B cell (primary cell): ENCODE measurements around the gene YJEFN3. TPM values are rescaled to one million over a fixed set of nuclear protein-coding genes. Genes with fewer than 3 reads are reported as not detected.

Source experiments
- ATAC-seq: fragments of 200-7000 bp; cut with Tn5 transposase; one replicate; pipeline ENCODE4 v1.10.0; 2021; ENCODE audit warnings: low read depth, mild to moderate bottlenecking, moderate number of reproducible peaks, moderate library complexity
- CTCF ChIA-PET: fragments of 350-600 bp; sonication (Branson Sonifier 250); formaldehyde crosslinking; loops from one replicate; lab custom pipeline; 2021; ENCODE audit warnings: antibody characterized with exemption, inconsistent platforms; lab: Charles Lee
- POLR2A ChIA-PET: fragments of 350-600 bp; sonication (Branson Sonifier 250); formaldehyde crosslinking; loops from one replicate; lab custom pipeline; 2021; ENCODE audit warnings: antibody characterized with exemption; lab: Charles Lee
- DNase-seq: peaks from one replicate; pipeline ENCODE4 v3.0.0; 2013
- H2AFZ ChIP-seq: 2 replicates; pipeline ENCODE4 v1.6.1; 2012; ENCODE audit warnings: mild to moderate bottlenecking, low read depth, low read length; ENCODE audit not compliant: insufficient read depth, poor library complexity, severe bottlenecking
- H3K27ac ChIP-seq, 2 donors: 1 replicate in 1 of 2; 2 replicates in 1 of 2; pipeline ENCODE4 v1.5.1; 2012 to 2013; ENCODE audit warnings: low read length in 2 of 2, mild to moderate bottlenecking in 2 of 2, moderate library complexity in 1 of 2
- H3K27me3 ChIP-seq, 4 experiments: fragments of 200-600 bp in 1 of 4; sonication (generic) in 1 of 4; replicated peaks in 1 of 4; 1 replicate in 2 of 4; 2 replicates in 2 of 4; pipeline versions ENCODE4 v1.6.1 to v1.7.0; 2013 to 2016; ENCODE audit warnings: low read length in 3 of 4, mild to moderate bottlenecking in 2 of 4, mixed read lengths in 1 of 4, moderate library complexity in 1 of 4; ENCODE audit not compliant: insufficient read depth in 4 of 4, control insufficient read depth in 3 of 4; ENCODE audit errors: control extremely low read depth in 1 of 4
- H3K36me3 ChIP-seq, 2 experiments: replicated peaks in 1 of 2; 1 replicate in 1 of 2; 2 replicates in 1 of 2; pipeline versions ENCODE4 v1.6.1 to v1.7.1; 2013; ENCODE audit warnings: low read length in 1 of 2; ENCODE audit not compliant: insufficient read depth in 2 of 2, control insufficient read depth in 1 of 2; ENCODE audit errors: control extremely low read depth in 1 of 2, extremely low read depth in 1 of 2
- H3K4me1 ChIP-seq, 2 donors: fragments of 200-600 bp in 1 of 2; sonication (generic) in 1 of 2; 1 replicate in 1 of 2; 2 replicates in 1 of 2; pipeline versions ENCODE4 v1.5.1 to v1.6.1; 2013 to 2017; ENCODE audit warnings: low read length in 2 of 2; ENCODE audit not compliant: control insufficient read depth in 2 of 2, insufficient read depth in 2 of 2
- H3K4me2 ChIP-seq: replicated peaks from 2 replicates; pipeline ENCODE3; 2012; ENCODE audit warnings: mild to moderate bottlenecking, low read depth, low read length; ENCODE audit not compliant: poor library complexity, severe bottlenecking
- H3K4me3 ChIP-seq, 5 experiments: fragments of 200-600 bp in 1 of 5; sonication (generic) in 1 of 5; 1 replicate in 3 of 5; 2 replicates in 2 of 5; pipeline versions ENCODE4 v1.5.1 to v1.7.0; 2011 to 2016; ENCODE audit warnings: low read length in 4 of 5, mild to moderate bottlenecking in 4 of 5, low read depth in 2 of 5, control low read depth in 1 of 5, moderate library complexity in 1 of 5; ENCODE audit not compliant: insufficient read depth in 1 of 5; ENCODE audit errors: control extremely low read depth in 1 of 5, extremely low read depth in 1 of 5
- H3K79me2 ChIP-seq: fragments of 200-600 bp; sonication (generic); one replicate; pipeline ENCODE4 v1.6.0; 2016; ENCODE audit warnings: low read length; ENCODE audit not compliant: control insufficient read depth, insufficient read depth
- H3K9ac ChIP-seq: fragments of 200-600 bp; sonication (generic); 2 replicates; pipeline ENCODE4 v1.6.1; 2017; ENCODE audit warnings: mild to moderate bottlenecking, low read length, moderate library complexity
- H3K9me3 ChIP-seq, 3 donors: one replicate each; pipeline versions ENCODE4 v1.6.1 to v1.7.1; 2013; ENCODE audit warnings: low read length in 2 of 3; ENCODE audit not compliant: control insufficient read depth in 2 of 3, insufficient read depth in 1 of 3; ENCODE audit errors: control extremely low read depth in 1 of 3
- H4K20me1 ChIP-seq: 2 replicates; pipeline ENCODE4 v1.6.0; 2012; ENCODE audit warnings: mild to moderate bottlenecking, low read length; ENCODE audit not compliant: insufficient read depth, control insufficient read depth, poor library complexity, severe bottlenecking
- H3K27ac Mint-ChIP-seq: one replicate; pipeline ENCODE4 v1.8.0; 2021; ENCODE audit warnings: mixed read lengths
- H3K27me3 Mint-ChIP-seq: one replicate; pipeline ENCODE4 v1.8.0; 2021; ENCODE audit warnings: mixed read lengths
- H3K4me1 Mint-ChIP-seq: one replicate; pipeline ENCODE4 v1.8.0; 2021; ENCODE audit warnings: mixed read lengths
- H3K4me3 Mint-ChIP-seq: one replicate; pipeline ENCODE4 v1.8.0; 2021; ENCODE audit warnings: mixed read lengths
- H3K9me3 Mint-ChIP-seq: one replicate; pipeline ENCODE4 v1.8.0; 2022; ENCODE audit warnings: mixed read lengths; ENCODE audit not compliant: insufficient read depth
- EZH2 ChIP-seq: IDR thresholded peaks from 2 replicates; pipeline ENCODE4 v1.6.1; 2012; ENCODE audit warnings: borderline replicate concordance, low read depth, mild to moderate bottlenecking, moderate library complexity, low read length; ENCODE audit not compliant: insufficient read depth, poor library complexity, severe bottlenecking
- WGBS: methylation state at CpG from one replicate; pipeline ENCODE4 v1.1.5; 2013; ENCODE audit warnings: missing lambda C conversion rate; ENCODE audit not compliant: insufficient coverage; 5-methylcytosine and 5-hydroxymethylcytosine counted together
- intact Hi-C: fragments of 100-400 bp; cut with micrococcal nuclease; formaldehyde crosslinking; loops from one replicate; pipeline ENCODE4 v1.10.0; 2022
- polyA plus RNA-seq: library from polyadenylated mRNA; depleted of rRNA; stranded (reverse); fragments of >200 nt; gene quantifications from 2 replicates; pipeline ENCODE4 v1.2.3, GENCODE V29; 2012
- total RNA-seq, 2 donors: library from RNA; stranded (reverse); fragments of 120-200 nt in 1 of 2; gene quantifications; 1 replicate in 1 of 2; 2 replicates in 1 of 2; pipeline versions ENCODE4 v1.2.3 to v1.2.4, GENCODE V29; 2013 to 2022
- TF ChIP-seq, protein P1 (sequence below): fragments of 200-600 bp; IDR thresholded peaks from one replicate; pipeline ENCODE4 v1.8.0; 2022; ENCODE audit warnings: antibody characterized with exemption, mild to moderate bottlenecking

YJEFN3 gene
- total and polyA plus RNA-seq, 2 donors (not counting 1 experiment from before 2014, with no cell fraction given): 7.1 to 8.8 TPM

DNA sequence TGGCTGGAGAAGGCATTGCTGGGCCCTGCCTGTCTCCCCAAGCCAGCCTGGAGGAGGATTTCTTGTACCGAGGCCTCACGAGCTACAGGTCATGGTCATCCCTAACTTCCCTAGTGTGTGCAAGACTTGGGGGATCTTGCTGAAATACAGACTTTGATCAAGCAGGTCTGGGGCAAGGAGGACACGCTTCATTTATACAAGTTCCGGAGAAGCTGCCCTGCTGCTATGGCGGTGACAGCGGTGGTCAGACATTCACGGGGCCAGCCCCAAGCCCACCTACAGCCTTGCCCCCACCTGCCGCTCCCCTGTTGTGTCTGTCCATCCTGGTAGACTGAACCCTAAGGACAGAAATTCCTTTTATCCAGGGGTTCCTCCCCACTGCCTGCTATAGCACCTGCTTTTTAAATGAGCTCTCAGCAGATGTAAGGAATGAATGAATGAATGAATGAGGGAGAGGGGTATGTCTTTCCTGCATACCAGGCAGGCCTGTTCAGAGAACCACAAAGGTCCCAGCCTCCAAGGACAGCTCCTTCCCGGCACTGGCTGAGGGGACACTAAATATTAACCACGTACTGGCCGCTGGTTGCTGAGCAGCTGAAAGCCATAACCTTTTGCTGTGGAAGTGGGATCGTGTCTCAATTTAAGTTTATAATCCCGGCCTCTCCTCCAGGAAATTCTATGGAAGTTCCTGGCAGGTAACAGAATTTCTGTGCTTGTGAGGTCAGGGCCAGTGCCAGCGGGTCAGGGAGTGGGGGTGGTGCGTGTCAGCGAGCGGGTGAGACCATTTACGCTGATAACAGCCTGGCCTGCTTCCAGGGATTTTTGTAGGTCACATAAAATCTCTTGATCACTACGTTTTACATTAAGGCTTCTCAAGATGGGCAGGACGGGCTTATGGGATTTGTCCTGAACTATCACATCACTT lies 40.5 kb upstream of the YJEFN3 start:
- Mint-ChIP-seq H3K27ac (peak overlapping the region; percentile 98), H3K4me1 (peaks cover 59% of the 10 kb centered on the region), H3K4me3 (peak overlapping the region; percentile 10), H3K27me3 (no peaks in the 10 kb centered on the region), H3K9me3 (no peaks in the 10 kb centered on the region)
- H3K27ac ChIP-seq: peak overlapping the region; percentile 79 to 81
- WGBS: 93% methylated on average over 17 of the region's 20 CpGs
- H3K36me3 ChIP-seq: peaks cover 0 to 26% of the 10 kb centered on the region in 2 experiments
- ChIA-PET POLR2A (interaction anchor here (0.6 to 3.0 kb wide), 5 partner anchors 81 to 192 kb away, joined by 3 to 13 read pairs (median 5); no protein-coding TSS in a partner anchor), CTCF (interaction anchor here (1.0 to 9.6 kb wide), 9 partner anchors 8 to 122 kb away, joined by 3 to 301 read pairs (median 12); partner anchors contain the start of gene GATAD2A)
- TF ChIP-seq EZH2: no peak
- TF ChIP-seq, protein P1, sequence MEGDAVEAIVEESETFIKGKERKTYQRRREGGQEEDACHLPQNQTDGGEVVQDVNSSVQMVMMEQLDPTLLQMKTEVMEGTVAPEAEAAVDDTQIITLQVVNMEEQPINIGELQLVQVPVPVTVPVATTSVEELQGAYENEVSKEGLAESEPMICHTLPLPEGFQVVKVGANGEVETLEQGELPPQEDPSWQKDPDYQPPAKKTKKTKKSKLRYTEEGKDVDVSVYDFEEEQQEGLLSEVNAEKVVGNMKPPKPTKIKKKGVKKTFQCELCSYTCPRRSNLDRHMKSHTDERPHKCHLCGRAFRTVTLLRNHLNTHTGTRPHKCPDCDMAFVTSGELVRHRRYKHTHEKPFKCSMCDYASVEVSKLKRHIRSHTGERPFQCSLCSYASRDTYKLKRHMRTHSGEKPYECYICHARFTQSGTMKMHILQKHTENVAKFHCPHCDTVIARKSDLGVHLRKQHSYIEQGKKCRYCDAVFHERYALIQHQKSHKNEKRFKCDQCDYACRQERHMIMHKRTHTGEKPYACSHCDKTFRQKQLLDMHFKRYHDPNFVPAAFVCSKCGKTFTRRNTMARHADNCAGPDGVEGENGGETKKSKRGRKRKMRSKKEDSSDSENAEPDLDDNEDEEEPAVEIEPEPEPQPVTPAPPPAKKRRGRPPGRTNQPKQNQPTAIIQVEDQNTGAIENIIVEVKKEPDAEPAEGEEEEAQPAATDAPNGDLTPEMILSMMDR: no peak
- peak overlapping the region; percentile 61 for H2AFZ ChIP-seq
- H3K27me3 ChIP-seq: no peaks in the 10 kb centered on the region
- intact Hi-C loops: loop anchor here (5.0 kb wide), 1 partner anchor 46 kb away; no protein-coding TSS in a partner anchor
- ATAC-seq: no peak
- DNase-seq: no peak
- peaks cover 64% of the 10 kb centered on the region for H3K79me2 ChIP-seq
- peak overlapping the region in 1 of 5 experiments; percentile 32 for H3K4me3 ChIP-seq
- H4K20me1 ChIP-seq: peaks cover 7% of the 10 kb centered on the region
- H3K9me3 ChIP-seq: no peaks in the 10 kb centered on the region
- H3K4me1 ChIP-seq: peaks cover 37 to 53% of the 10 kb centered on the region in 2 donors
- H3K9ac ChIP-seq: peak overlapping the region; percentile 41
- peak overlapping the region; percentile 64 for H3K4me2 ChIP-seq
